COLO829 (cell line): ENCODE measurements around the gene ZNF594.
"Not testable (repeated sequence)": the region's sequence is repeated elsewhere in the genome, so short reads cannot be mapped to it uniquely, and the experiment has no call there.

Experiments used
- DNase-seq: peaks from one replicate; pipeline ENCODE4 v3.0.0; 2012; ENCODE audit warnings: low spot score

ZNF594 gene

GRCh38 chr17:5135726-5136579, 55.7 kb downstream of the ZNF594 start:
- no peak for DNase-seq

- DNase-seq = not testable (repeated sequence)
Observed at GRCh38 chr17:5135131-5135712, 56.4 kb downstream of the ZNF594 start.

- not testable (repeated sequence) for DNase-seq
Observed at GRCh38 chr17:5134571-5134970, 57.1 kb downstream of the ZNF594 start.

- not testable (repeated sequence) for DNase-seq
Observed at GRCh38 chr17:5133961-5134360, 57.7 kb downstream of the ZNF594 start.

- no peak for DNase-seq
Observed at GRCh38 chr17:5133311-5133710, 58.4 kb downstream of the ZNF594 start.

GRCh38 chr17:5132503-5133225, 59.0 kb downstream of the ZNF594 start:
- not testable (repeated sequence) for DNase-seq

GRCh38 chr17:5131799-5132502, 59.7 kb downstream of the ZNF594 start:
- DNase-seq = not testable (repeated sequence)

- DNase-seq = no peak
Observed at GRCh38 chr17:5131146-5131715, 60.4 kb downstream of the ZNF594 start.

- DNase-seq = not testable (repeated sequence)
Observed at GRCh38 chr17:5130687-5131086, 61.0 kb downstream of the ZNF594 start.

GRCh38 chr17:5130261-5130660, 61.4 kb downstream of the ZNF594 start:
- DNase-seq = not testable (repeated sequence)

- not testable (repeated sequence) for DNase-seq
Observed at GRCh38 chr17:5129770-5130169, 61.9 kb downstream of the ZNF594 start.
